Measurements from ENCODE around the gene ATP11A.

ATP11A gene

DNA sequence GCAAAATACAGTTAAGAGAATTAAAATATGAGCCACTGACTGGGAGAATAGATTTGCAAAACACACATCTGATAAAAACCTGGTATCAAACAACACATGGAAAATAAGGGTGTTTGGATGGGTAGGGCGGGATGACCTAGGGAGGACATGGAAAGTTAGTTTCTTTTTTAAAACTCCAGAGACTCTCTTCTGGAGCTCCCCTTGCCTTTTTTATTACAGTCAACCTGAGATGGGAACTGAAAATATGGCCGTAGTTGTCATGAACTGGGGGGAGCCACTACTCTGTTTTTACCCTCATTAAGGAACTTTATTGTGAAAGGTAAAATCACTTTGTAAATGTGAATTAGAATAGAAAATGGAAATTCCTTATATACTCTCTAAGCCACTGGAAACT, 113.0 kb downstream of the ATP11A start:
- FAIRE-seq, result no peak

GRCh38 chr13:112803422-112803821, 113.6 kb downstream of the ATP11A start:
- no peak for FAIRE-seq

- no peak for FAIRE-seq
These were observed 114.5 kb downstream of the ATP11A start for GRCh38 chr13:112804374-112804773.

- FAIRE-seq, result no peak
These were observed 117.2 kb downstream of the ATP11A start for GRCh38 chr13:112806739-112807652.

GRCh38 chr13:112807653-112808376, 118.0 kb downstream of the ATP11A start:
- FAIRE-seq, result no peak

DNA sequence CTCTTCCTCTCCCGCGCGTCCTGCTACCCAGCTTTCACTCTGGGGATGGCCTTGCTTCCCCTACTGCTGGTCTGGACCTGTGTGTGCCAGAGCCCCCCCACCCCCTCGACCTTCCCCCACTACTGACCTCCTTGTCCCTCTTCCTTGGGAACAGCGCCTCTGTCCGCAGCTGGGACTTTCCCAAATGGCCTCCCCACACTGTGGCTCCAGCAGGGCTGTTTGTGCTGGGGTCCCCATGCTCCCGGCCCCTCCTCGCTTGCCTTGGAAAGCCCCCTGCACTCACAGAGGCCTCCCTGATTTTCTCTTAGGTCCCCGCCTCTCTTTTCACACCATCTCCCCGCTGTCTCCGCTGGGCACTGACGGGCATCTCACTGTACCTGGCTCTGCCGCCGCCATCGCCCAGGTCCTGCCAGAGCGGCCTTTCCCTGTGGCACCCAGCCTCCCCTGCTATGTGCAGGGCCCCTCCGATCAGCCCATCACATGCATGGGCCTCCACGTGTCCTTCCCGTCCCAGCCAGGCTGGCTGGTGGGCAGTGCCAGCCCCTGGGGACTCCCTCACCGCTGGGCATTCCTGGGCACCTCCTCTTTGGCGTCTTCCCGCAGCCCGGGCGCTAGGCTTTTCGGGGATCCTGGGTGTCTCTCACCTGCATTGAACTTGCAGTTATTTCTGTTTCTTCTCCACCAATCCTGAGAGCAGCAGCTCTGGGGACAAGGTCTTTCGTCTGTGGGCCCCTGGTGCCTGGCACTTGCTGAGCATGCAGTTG, 118.7 kb downstream of the ATP11A start:
- no peak for FAIRE-seq

DNA sequence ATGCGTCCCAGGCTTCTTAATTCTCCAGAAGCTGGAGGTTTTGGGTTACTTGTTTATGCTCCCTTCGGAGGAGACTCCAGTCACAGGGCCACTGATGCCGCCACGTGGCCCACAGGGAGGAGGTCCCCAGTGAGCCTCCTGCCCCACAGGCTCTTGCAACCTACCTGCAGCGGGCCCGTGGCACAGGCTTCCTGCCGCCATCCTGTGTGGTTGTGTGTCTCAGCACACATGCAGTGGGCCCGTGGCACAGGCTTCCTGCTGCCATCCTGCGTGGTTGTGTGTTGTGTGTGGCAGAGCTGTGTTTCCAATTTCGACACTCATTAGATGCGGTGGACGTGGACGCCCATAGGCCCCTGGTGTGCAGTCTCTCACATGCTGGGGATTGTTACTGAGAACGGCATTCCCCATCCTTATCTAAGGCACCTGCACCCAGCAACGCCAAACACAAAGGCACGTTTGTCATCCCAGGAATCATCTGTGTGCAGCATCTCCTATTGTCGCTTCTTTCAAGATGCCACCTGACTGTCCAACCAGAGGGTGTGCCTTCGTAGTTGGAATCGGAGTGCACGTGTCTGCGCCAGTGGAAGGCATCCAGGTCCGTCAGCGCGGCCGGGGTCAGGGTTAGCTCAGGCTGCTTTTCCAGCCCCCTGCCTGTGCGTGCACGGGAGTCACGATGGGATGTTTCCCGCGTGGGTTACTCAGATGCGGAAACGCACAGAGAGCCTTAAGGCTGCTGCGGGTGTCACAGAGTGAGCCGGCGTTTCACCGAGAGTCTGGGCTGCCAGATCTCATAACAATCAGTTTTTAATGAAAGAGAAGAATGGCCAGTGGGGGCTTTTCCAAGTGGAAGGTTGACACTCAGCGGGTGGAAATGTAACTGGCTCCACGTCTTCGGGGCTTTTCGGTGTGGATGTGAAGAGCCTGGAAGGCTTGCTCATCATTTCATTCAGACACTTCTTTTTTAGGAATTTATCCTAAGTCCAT, 119.8 kb downstream of the ATP11A start:
- FAIRE-seq, result no peak

- FAIRE-seq, result no peak
These were observed 120.8 kb downstream of the ATP11A start for GRCh38 chr13:112810608-112811007.

GRCh38 chr13:112812306-112813055, 122.6 kb downstream of the ATP11A start:
- no peak for FAIRE-seq

- FAIRE-seq, result no peak
These were observed 123.7 kb downstream of the ATP11A start for GRCh38 chr13:112813552-112813951.

- no peak for FAIRE-seq
These were observed 125.2 kb downstream of the ATP11A start for GRCh38 chr13:112814905-112815585.

GRCh38 chr13:112815871-112816270, 126.0 kb downstream of the ATP11A start:
- FAIRE-seq, result no peak

DNA sequence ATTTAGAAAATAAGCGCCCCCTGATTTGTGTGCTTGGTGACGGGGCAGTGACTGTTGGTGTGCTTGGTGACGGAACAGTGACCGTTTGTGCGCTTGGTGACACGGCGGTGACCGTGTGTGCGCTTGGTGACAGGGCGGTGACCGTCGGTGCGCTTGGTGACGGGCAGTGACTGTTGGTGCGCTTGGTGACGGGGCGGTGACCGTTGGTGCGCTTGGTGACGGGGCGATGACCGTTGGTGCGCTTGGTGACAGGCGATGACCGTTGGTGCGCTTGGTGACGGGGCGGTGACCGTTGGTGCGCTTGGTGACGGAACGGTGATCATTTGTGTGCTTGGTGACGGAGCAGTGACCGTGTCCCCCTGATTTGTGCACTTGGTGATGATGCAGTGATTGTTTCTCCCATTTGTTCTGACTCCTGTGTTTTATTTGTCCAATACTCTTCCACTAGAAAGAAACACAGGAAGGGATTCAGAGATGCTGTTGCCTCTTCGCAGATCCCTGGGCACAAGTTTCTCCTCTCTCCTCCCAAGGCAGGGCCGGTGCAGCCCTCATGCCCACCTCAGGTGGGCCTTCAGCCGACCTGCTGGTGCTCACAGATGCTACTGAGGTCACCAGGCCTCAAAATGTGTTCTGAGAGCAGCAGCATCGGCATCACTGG, 128.3 kb downstream of the ATP11A start:
- FAIRE-seq, result no peak

GRCh38 chr13:112818698-112819045, 128.8 kb downstream of the ATP11A start:
- FAIRE-seq, result no peak

DNA sequence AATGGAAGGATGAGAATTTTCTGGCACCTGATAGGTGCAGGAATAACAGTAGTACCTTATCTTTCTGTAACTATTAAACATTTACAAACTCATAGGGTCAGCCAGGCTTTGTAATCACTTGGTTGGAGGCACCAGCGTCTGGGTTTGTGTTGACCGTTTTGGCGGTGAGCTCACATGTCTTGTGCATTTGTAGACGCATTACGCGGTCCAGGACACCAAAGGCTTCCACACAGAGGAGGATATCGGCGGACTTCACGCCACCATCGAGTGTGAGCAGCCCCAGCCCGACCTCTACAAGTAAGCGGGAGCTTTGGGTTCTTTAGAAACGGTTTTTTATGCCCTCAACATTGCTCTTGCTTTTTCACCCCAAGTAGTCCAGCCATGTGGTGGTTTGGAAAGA, 129.3 kb downstream of the ATP11A start:
- FAIRE-seq, result no peak

DNA sequence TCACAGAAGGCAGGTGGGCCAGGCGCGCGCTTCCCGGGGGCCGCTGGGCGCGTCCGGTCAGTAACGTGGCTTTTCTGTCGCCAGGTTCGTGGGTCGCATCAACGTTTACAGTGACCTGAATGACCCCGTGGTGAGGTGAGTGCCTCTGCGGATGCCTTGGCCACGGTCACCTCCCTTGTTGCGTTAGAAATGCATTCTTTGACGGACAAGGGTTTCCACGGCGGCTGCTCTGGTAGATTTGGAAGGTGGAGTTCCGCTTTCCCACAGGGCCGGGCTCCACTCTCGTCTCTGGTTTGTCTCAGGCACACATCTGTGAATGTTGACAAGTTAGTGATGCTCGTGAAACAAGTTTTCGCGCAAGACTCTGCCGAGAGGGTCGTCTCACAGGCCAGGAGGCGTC, 130.0 kb downstream of the ATP11A start:
- FAIRE-seq, result no peak

GRCh38 chr13:112820318-112820717, 130.5 kb downstream of the ATP11A start:
- no peak for FAIRE-seq

GRCh38 chr13:112821340-112822055, 131.7 kb downstream of the ATP11A start:
- FAIRE-seq, result no peak

- FAIRE-seq, result no peak
These were observed 133.0 kb downstream of the ATP11A start for GRCh38 chr13:112822851-112823250.
